ENCODE results near the gene C16orf96. TPM values are rescaled to one million over a fixed set of nuclear protein-coding genes. Genes with fewer than 3 reads are reported as not detected.

C16orf96 gene
- total and polyA plus RNA-seq, 2 experiments from 2014 or later = 0.37 to 2.2 TPM

GRCh38 chr16:4623593-4623992, 67.5 kb downstream of the C16orf96 start:
- peak overlapping the region; percentile 97 for H2AFZ ChIP-seq
- H3K79me2 ChIP-seq (replicated peaks; ENCODE audit: insufficient read depth) = peaks cover 34% of the 10 kb centered on the region
- no peak overlapping the region for H3K4me3 ChIP-seq
- H3K27me3 Mint-ChIP-seq (ENCODE audit: insufficient read depth, low read depth, poor library complexity) = peaks cover 21% of the 10 kb centered on the region
- ATAC-seq (no peak), DNase-seq (ENCODE audit: low spot score) (no peak)
- no peak for TF ChIP-seq ZNF462 (CRISPR knock-in tag; IDR thresholded peaks at IDR 0.05)
- no peak for TF ChIP-seq ZNF331 (CRISPR knock-in tag; IDR thresholded peaks at IDR 0.05; ENCODE audit: low read depth)
- no peak for TF ChIP-seq CREB1 (CRISPR knock-in tag; IDR thresholded peaks at IDR 0.05; ENCODE audit: low read depth)
- TF ChIP-seq STAT1 (IDR thresholded peaks at IDR 0.05; ENCODE audit: unreplicated experiment) = no peak
- no peak for TF ChIP-seq CTCF (conservative IDR thresholded peaks at IDR 0.05; ENCODE audit: low read depth in 2 of 2)
- no peak for TF ChIP-seq EZH2 (IDR thresholded peaks at IDR 0.05; ENCODE audit: low read depth, unreplicated experiment)
- no peak for TF ChIP-seq REST (IDR thresholded peaks at IDR 0.05; ENCODE audit: unreplicated experiment)
- TF ChIP-seq ETS1 (IDR thresholded peaks at IDR 0.05) = no peak
- TF ChIP-seq ZNF114 (CRISPR knock-in tag; IDR thresholded peaks at IDR 0.05) = no peak
- no peak for TF ChIP-seq NANOG (IDR thresholded peaks at IDR 0.05; ENCODE audit: borderline replicate concordance)
- no peak for TF ChIP-seq JUNB (IDR thresholded peaks at IDR 0.05; ENCODE audit: unreplicated experiment)
- no peaks in the 10 kb centered on the region for H3K9me3 Mint-ChIP-seq
- H3K27me3 ChIP-seq (ENCODE audit: insufficient read depth) = no peaks in the 10 kb centered on the region
- H3K36me3 Mint-ChIP-seq (ENCODE audit: low read depth) = no peaks in the 10 kb centered on the region
- H3K4me1 Mint-ChIP-seq = peaks cover 21% of the 10 kb centered on the region
- no peak overlapping the region for H3K4me2 ChIP-seq
- H3K4me1 ChIP-seq (ENCODE audit: insufficient read depth) = 0 out of 2 replicates have a peak, but pooled peaks cover 9% of the 10 kb centered on the region
- H3K36me3 ChIP-seq (ENCODE audit: insufficient read depth) = peaks cover 4% of the 10 kb centered on the region; the same call in 1 of the 2 replicates
- H3K27ac ChIP-seq (ENCODE audit: low read depth) = no peak overlapping the region
- H3F3A ChIP-seq (replicated peaks; ENCODE audit: low read depth) = peaks cover 18% of the 10 kb centered on the region; the same call in 1 of the 2 replicates
- no peaks in the 10 kb centered on the region for H3K9me2 ChIP-seq (ENCODE audit: insufficient read depth)
- H3K4me3 Mint-ChIP-seq = no peak overlapping the region
- no peak overlapping the region for H3K27ac Mint-ChIP-seq
- peaks cover 10% of the 10 kb centered on the region for H4K20me1 ChIP-seq (replicated peaks; ENCODE audit: insufficient read depth)

Data from GM23338 (cell line).